SU-DHL-6 (cell line): Measurements from ENCODE around the gene ADH1C.
"Not testable (repeated sequence)": the region's sequence is repeated elsewhere in the genome, so short reads cannot be mapped to it uniquely, and the experiment has no call there.

Experiments used
- H2AFZ ChIP-seq: fragments of 200-600 bp; sonication (generic); 2 replicates; pipeline ENCODE4 v1.6.1; 2014; ENCODE audit warnings: low read depth, mild to moderate bottlenecking, moderate library complexity, mixed read lengths, antibody characterized with exemption, low read length; ENCODE audit not compliant: severe bottlenecking
- H3F3A ChIP-seq: fragments of 200-600 bp; shearing (Covaris generic); 2 replicates; pipeline ENCODE4 v1.6.0; 2016; ENCODE audit warnings: antibody characterized with exemption, mild to moderate bottlenecking; ENCODE audit not compliant: insufficient read depth
- H3K27ac ChIP-seq: fragments of 200-600 bp; sonication (generic); 2 replicates; pipeline ENCODE4 v1.5.1; 2016; ENCODE audit warnings: low read depth, mild to moderate bottlenecking, low read length, moderate library complexity, mixed read lengths
- H3K27me3 ChIP-seq: fragments of 200-600 bp; sonication (generic), shearing (Covaris generic); 2 replicates; pipeline ENCODE4 v1.6.0; 2014; ENCODE audit warnings: mild to moderate bottlenecking, low read length
- H3K36me3 ChIP-seq: fragments of 200-600 bp; sonication (generic); 2 replicates; pipeline ENCODE4 v1.6.1; 2014; ENCODE audit warnings: mild to moderate bottlenecking, low read length, mixed read lengths
- H3K4me2 ChIP-seq: fragments of 300-600, 200-600 bp; shearing (Covaris generic), sonication (generic); 2 replicates; pipeline ENCODE4 v1.6.0; 2014; ENCODE audit warnings: low read length, low read depth, mild to moderate bottlenecking; ENCODE audit not compliant: poor library complexity, severe bottlenecking
- H3K4me3 ChIP-seq: fragments of 200-600 bp; sonication (generic); 2 replicates; pipeline ENCODE4 v1.5.1; 2014; ENCODE audit warnings: antibody characterized with exemption, low read length, mild to moderate bottlenecking, mixed read lengths; ENCODE audit not compliant: insufficient read depth, poor library complexity, severe bottlenecking
- H3K79me2 ChIP-seq: fragments of 200-600 bp; sonication (generic); 2 replicates; pipeline ENCODE4 v1.6.1; 2014; ENCODE audit warnings: mild to moderate bottlenecking, low read length, moderate library complexity; ENCODE audit not compliant: insufficient read depth
- H3K9ac ChIP-seq: fragments of 200-600 bp; sonication (generic); 2 replicates; pipeline ENCODE4 v1.7.0; 2014; ENCODE audit warnings: mild to moderate bottlenecking, low read length
- H3K9me2 ChIP-seq: fragments of 200-600 bp; sonication (generic); replicated peaks from 2 replicates; pipeline ENCODE4 v1.6.1; 2014; ENCODE audit warnings: low read length; ENCODE audit not compliant: insufficient read depth
- H3K9me3 ChIP-seq: fragments of 200-600 bp; sonication (generic); 2 replicates; pipeline ENCODE4 v1.6.1; 2014; ENCODE audit warnings: low read length, mixed read lengths; ENCODE audit not compliant: insufficient read depth
- H4K20me1 ChIP-seq: fragments of 200-600 bp; sonication (generic); 2 replicates; pipeline ENCODE4 v1.6.1; 2014; ENCODE audit warnings: low read depth, mild to moderate bottlenecking, antibody characterized with exemption, low read length, moderate library complexity, mixed read lengths
- EZH2phosphoT487 ChIP-seq: fragments of 200-600 bp; sonication (generic), shearing (Covaris generic); conservative IDR thresholded peaks from 2 replicates; pipeline ENCODE4 v1.6.1; 2018; ENCODE audit warnings: mild to moderate bottlenecking, antibody characterized with exemption, low read length, moderate library complexity, mixed read lengths
- TF ChIP-seq, protein P1 (sequence below): fragments of 200-600 bp; sonication (generic); IDR thresholded peaks from one replicate; pipeline ENCODE4 v1.5.1; 2017; ENCODE audit warnings: antibody characterized with exemption, mild to moderate bottlenecking, low read length, moderate library complexity; ENCODE audit not compliant: insufficient read depth, poor library complexity, severe bottlenecking

ADH1C gene

DNA sequence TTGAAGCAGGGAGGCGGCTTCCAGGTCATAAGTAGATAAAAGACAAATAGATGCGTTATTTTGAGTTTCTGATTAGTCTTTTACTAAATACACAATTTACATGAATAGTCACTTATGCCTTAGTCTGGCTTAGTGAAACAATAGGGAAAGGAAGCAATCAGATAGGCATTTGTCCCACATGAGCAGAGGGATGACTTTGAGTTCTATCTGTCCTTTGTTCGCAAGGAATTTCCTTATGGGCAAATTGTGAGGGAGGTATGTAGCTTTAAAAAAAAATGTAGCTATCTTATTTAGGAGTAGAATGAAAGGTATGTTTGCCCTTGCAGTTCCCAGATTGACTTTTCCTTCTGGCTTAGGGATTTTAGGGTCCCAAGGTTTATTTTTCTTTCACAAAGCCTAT lies 26.3 kb upstream of the ADH1C start:
- Histone ChIP-seq H3K79me2 (no peaks in the 10 kb centered on the region), H3K4me2 (no peak overlapping the region), H2AFZ (no peak overlapping the region), H3K9me3 (no peaks in the 10 kb centered on the region), H3K27ac (no peak overlapping the region), H3F3A (no peaks in the 10 kb centered on the region), H3K27me3 (no peaks in the 10 kb centered on the region), H3K9ac (no peak overlapping the region), H3K36me3 (no peaks in the 10 kb centered on the region), H3K9me2 (no peaks in the 10 kb centered on the region), H3K4me3 (no peak overlapping the region), H4K20me1 (no peaks in the 10 kb centered on the region)
- no peak for TF ChIP-seq EZH2phosphoT487
- TF ChIP-seq, protein P1, sequence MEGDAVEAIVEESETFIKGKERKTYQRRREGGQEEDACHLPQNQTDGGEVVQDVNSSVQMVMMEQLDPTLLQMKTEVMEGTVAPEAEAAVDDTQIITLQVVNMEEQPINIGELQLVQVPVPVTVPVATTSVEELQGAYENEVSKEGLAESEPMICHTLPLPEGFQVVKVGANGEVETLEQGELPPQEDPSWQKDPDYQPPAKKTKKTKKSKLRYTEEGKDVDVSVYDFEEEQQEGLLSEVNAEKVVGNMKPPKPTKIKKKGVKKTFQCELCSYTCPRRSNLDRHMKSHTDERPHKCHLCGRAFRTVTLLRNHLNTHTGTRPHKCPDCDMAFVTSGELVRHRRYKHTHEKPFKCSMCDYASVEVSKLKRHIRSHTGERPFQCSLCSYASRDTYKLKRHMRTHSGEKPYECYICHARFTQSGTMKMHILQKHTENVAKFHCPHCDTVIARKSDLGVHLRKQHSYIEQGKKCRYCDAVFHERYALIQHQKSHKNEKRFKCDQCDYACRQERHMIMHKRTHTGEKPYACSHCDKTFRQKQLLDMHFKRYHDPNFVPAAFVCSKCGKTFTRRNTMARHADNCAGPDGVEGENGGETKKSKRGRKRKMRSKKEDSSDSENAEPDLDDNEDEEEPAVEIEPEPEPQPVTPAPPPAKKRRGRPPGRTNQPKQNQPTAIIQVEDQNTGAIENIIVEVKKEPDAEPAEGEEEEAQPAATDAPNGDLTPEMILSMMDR, result no peak

DNA sequence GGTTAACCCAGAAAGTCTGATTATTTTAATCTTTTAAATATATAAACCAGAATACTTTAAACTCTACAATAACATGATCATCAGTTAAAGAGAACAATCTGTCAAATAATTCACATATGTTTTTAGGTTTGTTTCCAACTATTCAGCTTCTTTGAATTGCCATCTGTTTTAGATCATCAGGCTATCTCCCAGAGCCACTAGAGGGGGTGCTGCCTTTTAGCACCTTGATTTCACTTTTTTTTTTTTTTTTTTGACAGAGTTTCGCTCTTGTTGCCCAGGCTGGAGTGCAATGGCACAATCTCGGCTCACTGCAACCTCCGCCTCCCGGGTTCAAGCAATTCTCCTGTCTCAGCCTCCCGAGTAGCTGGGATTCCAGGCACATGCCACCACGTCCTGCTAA lies 24.8 kb upstream of the ADH1C start:
- H2AFZ ChIP-seq, H3K4me3 ChIP-seq, H3K79me2 ChIP-seq, H3K36me3 ChIP-seq, H3K9ac ChIP-seq, H3K9me2 ChIP-seq, H3K27me3 ChIP-seq, H3K9me3 ChIP-seq, H3K27ac ChIP-seq, H3F3A ChIP-seq, H4K20me1 ChIP-seq, H3K4me2 ChIP-seq: not testable (repeated sequence)

DNA sequence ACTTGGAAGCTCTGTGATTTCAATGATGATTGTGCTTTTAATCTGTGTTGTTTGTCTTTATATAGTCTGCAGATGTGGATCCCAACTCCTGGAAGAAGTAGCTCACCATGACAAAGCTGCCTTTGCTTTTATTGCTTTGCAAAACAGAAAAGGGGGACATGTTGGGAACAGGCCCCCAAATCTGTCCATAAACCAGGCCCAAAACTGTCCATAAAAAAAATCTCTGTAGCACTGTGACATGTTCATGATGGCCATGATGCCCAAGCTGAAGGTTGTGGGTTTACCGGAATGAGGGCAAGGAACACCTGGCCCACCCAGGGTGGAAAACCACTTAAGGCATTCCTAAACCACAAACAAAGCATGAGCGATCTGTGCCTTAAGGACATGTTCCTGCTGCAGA lies 19.9 kb upstream of the ADH1C start:
- H3F3A ChIP-seq, H3K79me2 ChIP-seq, H3K27me3 ChIP-seq, H3K9me2 ChIP-seq, H3K9ac ChIP-seq, H3K27ac ChIP-seq, H3K4me3 ChIP-seq, H3K36me3 ChIP-seq, H4K20me1 ChIP-seq, H2AFZ ChIP-seq, H3K4me2 ChIP-seq, H3K9me3 ChIP-seq: not testable (repeated sequence)

DNA sequence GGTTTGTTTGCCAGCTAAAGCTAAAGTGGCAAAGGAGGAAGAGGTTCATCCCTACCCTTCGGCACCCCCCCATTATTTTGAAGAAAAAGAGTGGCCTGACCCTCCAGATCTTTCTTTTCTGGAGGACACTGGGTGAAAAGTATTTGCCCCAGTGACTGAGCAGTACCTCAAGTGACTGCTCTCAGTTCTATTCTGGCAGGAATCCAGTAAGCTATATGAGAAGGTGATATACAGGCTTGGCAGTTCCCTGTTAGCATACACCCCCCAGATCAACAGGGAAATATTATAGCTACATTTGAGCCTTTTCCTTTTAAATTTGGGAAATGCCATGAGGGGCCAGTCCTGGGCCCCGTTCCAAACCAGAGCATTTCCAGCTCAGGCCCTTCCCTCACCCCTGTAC lies 15.3 kb upstream of the ADH1C start:
- H3K36me3 ChIP-seq, H4K20me1 ChIP-seq, H3K79me2 ChIP-seq: not testable (repeated sequence)

DNA sequence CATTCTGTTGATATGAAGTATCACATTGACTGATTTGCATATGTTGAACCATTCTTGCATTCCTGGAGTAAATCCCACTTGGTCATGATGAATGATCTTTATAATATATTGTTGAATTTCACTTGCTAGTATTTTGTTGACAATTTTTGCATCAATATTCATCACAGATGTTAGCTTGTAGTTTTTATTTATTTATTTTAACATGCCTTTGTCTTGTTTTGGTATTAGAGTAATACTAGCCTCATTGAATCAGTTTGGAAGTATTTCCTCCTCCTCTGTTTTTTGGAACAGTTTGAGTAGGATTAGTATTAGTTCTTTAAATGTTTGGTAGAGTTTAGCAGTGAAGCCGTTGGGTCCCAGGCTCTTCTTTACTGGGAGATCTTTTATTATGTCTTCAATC lies 13.9 kb upstream of the ADH1C start:
- no peak overlapping the region for H3K4me2 ChIP-seq
- no peaks in the 10 kb centered on the region for H3K9me2 ChIP-seq
- H3K79me2 ChIP-seq, result no peaks in the 10 kb centered on the region
- no peaks in the 10 kb centered on the region for H3K27me3 ChIP-seq
- H3K36me3 ChIP-seq, result no peaks in the 10 kb centered on the region
- no peaks in the 10 kb centered on the region for H3K9me3 ChIP-seq
- no peak overlapping the region for H3K27ac ChIP-seq
- H4K20me1 ChIP-seq, result no peaks in the 10 kb centered on the region
- no peak overlapping the region for H2AFZ ChIP-seq
- H3K9ac ChIP-seq, result no peak overlapping the region
- TF ChIP-seq EZH2phosphoT487, result no peak
- TF ChIP-seq, protein P1, result no peak
- no peak overlapping the region for H3K4me3 ChIP-seq
- H3F3A ChIP-seq, result no peaks in the 10 kb centered on the region

More for the DNA sequence above, 15.3 kb upstream of the ADH1C start:
- not testable (repeated sequence) for H3K4me2 ChIP-seq, H2AFZ ChIP-seq, H3F3A ChIP-seq, H3K27ac ChIP-seq, H3K4me3 ChIP-seq, H3K9ac ChIP-seq, H3K27me3 ChIP-seq, H3K9me2 ChIP-seq, H3K9me3 ChIP-seq
